GM20431 (cell line): ENCODE measurements around the gene PLAGL1.

Source experiments
- in situ Hi-C: fragments of 300-500 bp; cut with MseI, MboI; formaldehyde crosslinking; loops from one replicate; pipeline ENCODE4 v1.15.0; 2020; ENCODE audit warnings: low sequenced_read_pairs; ENCODE audit not compliant: unreplicated experiment

The PLAGL1 gene

DNA sequence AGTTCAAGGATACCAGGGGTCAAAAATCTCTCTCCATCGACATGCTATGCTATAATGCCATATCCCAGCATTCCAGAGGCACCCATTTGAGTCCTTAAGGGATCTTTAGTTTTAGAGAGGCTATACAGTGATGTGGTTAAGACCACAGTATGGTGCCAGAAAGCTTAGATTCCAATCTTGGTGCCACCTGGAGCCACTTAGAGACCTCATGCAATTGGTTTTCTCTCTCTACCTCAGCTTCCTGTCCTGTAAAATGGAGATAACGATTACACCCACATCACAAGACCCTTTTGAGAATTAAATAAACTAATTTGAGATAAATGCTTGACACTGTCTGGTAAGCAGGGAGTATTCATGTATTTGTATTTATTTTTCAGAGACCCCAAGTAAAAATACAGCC is 39.0 kb downstream of the PLAGL1 start:
- in situ Hi-C loops = no loop called here

DNA sequence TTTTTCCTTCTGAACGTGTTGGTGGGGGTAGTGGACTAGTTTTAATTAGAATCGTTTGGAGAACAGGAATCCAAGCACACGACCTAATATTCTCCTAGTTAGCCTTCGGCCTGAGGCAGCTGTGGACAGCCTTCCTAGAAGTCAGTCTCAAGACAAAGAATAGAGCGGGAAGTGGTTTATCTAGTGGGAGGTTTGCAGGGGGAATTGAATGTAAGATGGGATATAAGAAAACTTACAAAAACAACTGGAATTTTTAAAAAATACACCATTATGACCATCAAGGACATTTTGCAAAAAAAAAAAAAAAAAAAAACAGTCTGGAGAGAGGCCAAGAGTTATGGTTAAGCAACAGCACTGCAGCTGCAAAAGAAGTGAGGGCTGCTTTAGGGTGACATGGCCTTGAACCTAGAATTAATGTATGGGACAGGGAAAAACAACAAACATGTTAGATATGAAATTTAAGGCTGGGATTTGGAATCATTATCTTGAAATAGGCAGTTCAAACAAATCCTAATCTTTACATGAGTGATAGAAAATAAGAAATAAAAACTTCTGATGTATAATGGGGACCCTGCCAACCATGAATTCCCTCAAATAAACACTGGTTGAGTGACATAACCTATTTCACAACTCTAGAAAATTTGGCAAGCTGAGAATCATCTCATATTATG is 40.2 kb downstream of the PLAGL1 start:
- in situ Hi-C loops = no loop called here

DNA sequence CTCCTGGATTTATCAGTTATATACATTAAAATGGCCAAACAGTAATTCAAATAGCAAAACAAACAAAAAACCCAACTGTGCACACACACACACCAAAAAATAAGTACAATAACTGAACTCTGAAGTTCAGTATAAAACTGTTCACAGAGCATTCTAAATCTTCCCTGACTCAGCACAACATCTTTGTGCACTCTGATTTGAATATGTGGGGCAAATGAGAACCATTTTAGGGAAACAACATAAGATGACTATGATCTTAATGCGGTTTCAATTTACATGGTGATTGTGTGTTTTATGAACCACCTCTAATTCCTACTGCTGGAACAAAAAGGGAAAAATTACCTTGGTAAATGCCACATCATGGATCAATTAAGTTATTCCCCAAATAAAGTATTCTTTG is 41.7 kb downstream of the PLAGL1 start:
- in situ Hi-C loops = no loop called here

DNA sequence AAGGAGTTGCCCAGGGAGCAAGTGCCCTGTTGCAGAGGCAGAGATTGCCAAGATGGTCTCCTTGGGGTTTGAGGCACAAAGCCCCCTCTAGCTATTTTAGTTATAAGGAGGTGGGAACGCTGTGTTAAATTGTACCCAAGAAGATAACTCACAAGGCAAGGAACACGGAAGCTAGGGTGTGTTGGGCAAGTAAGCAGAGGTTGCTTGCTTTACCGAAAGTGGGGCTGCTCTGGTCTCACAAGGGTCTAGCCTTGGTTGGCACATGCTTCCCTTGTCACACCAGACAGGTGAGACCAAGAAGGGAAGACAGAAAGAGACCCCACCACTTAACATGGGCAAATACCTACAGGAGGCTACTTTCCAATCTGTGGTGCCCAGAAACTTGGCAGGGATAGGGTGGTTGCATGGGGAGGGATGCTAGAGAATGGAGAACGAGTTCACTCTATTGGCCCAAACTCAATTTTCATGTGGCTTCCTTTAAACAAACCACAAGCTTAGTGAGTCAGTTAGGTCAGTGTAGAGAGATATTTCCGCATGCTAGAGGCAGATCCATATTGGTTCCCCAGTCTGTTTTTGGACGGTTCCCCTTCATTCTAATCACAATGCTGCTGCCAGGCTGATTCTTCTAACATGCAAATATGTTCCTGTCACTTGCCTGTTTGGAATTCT is 42.4 kb downstream of the PLAGL1 start:
- in situ Hi-C loops = no loop called here

DNA sequence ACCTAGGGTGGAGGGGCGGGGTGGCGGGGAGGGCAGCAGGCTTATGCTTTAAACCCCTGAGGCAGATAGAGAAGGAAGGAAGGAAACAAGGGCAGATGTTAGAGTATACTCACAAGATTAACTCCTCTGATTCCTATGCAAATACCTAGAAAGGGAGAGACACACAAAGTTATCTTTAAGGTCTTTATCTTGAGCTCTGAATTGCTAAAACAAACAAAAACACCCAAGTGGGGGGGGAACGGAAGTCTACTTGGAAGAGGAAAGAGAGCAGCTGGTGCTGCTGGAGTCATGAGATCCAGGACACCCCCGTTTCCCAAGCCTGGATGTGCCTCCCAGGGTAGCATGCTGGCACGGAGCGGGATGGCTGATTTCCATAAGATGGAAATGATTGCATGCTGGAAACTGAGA is 43.4 kb downstream of the PLAGL1 start:
- in situ Hi-C loops = no loop called here

DNA sequence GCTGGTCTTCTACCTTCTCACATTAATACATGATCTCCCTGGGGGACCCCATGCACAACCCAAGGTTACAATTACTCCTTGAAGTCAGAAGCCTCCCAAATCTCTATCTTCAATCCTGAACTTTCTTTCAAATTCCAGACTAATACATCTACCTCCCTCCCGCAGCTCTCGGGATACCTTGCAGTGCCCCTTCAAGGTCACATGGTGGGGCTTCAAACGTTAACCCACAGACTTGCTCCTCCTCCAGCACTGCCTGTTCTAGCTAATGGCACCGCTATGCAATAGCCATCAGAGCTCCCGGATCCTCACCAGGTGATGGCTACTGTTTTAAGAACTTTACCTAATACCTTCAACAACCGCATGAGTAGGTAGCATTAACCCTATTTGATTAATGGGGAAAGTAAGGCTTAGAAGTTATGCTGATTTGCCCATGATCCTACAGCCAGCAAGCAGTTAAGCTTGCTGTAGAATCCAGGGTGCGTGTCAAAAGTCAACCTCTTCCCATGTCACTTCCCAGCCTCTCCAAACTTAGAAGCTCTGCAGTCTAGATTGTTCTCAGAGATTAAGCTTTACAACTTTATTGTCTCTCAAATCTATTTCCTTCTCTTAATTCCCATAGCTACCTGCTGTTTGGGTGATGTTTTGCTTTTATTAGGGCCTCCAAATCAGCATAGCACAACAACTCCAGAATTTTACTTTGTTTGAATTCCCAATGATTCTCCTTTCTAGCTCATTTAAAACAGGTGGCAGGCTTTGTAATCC is 44.7 kb downstream of the PLAGL1 start:
- in situ Hi-C loops = no loop called here

DNA sequence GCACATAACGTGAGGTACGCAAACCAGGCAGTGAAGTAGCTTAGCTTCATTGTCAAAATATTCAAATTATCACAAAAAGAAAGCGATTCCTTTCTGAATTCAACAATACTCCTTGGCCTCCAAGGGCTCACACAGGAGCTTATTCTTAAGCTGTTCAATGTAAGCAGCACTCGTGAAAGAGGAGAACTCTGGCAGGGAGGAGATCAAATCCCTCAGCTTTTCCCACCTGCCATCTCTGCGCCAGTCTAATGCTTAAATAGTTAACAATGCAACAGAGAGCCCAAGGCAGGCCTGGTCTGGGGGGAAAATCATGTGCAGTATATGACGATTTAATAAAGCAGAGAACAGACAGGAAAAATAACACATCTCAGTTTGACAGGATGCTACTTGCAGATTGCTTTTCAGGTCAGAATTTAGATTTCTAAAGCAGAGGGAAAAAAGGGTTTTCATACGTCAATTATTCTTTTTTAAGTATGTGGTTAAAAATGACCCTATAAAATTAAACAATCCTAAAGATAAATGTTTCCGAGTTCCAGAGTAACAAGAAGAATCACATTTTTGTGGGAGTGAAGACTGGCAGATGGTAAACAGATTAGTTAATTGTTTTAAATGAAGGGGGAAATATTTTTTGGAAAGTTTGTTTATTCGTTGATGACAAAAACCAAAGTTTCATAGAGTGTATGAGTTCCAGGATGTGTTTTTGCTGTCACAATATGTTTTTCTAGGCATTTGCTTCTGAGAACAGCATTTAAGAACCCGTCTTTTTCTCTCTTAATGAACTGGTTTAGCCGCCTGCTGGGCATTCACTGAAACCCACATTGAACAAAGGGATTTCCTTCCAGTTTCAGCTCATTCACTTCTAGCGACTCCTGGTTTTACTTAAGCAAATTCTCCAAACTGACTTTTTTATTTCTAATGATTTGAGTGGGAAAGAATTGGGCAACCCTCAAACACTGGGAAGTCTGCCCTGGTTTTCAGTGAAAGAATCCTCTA is 45.9 kb downstream of the PLAGL1 start:
- in situ Hi-C loops = no loop called here

DNA sequence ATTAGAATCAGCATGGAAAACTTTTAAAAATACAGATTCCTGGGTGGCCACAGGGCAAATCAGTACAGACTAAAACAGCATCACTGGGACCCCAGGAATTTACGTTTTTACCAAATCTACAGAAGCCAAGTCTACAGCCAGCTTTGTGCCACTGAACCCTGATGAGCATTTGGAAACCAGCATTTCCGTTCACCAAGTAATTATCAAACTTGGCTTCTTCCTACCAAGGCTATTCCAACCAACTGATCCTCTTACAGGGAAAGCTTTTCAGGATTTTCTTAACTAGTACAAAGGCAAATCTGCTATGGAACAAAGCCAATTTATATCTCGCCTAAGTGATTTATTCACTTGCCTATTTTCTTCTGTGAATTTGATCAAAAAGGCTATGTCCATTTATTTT is 47.0 kb downstream of the PLAGL1 start:
- in situ Hi-C loops = no loop called here

DNA sequence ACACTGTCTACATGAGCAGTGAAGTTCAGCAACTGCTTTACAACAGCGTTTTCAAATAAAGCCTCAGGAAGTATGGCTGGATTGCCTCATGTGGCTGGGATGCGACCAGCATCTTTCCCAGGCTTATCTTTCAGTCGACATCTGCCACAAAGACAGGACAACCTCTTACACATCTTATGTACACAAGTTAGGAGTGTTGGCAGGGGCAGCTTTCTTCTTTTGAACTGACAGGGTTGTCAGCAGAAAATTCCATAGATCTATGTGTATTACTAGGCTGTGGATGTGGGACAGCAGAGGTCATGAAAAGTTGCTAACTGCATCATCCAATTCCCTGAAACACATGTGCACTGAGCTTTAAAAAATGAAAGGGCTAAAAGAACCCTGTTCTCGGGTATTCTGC is 48.1 kb downstream of the PLAGL1 start:
- in situ Hi-C loops = no loop called here

DNA sequence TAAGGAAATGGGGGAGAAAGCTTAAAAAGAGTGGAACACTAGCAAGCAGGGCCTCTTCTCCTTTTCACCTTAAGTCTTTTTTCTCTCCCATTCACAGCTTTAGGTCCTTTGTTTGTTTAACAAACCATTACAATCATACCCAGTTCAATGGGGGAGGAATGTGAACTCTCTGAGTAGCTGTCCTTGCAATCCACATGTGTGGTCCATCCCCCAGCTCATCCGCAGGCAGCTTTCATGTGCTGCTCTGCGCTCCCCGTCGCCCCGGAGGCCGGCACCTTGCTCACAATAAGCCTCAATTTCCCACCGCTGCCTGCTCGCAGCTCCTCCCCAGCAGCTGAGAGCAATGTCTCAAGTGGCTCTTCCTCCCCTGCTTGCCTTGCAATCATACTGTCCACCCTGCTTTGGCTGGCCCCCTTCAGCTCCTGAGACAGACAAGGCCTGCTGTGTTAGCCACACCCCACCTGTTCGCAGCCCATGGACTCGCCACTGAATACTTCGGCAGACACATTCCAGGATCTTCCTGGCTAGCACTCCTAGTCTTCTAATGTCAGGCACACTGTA is 49.1 kb downstream of the PLAGL1 start:
- in situ Hi-C loops = no loop called here

DNA sequence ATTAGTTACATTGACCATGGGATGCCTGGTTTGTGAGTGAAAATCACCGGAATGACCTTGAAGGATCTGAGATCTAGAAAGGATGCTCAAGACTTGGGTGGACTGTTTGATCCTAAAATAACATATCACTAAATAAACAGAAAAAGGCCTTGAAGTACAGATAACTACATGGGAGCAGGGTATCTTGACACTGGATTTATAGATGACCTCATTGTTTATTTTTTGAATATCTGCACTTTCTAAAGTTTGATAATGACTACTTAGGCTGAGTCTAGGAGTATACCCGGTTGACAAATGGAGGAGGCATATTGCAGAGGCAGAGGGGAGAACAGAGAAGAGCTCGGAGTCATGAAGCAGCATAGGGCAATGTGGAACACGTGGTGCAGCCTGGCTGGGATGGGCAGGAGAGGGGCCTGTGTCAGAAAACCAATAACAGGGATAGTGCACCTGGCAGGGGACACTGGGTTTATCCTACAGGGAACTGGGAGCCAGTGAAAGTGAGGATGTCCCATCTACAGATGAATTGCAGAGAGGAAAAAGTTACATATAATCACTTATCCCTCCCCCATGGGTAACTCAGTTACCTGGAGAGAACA is 50.3 kb downstream of the PLAGL1 start:
- in situ Hi-C loops = no loop called here

DNA sequence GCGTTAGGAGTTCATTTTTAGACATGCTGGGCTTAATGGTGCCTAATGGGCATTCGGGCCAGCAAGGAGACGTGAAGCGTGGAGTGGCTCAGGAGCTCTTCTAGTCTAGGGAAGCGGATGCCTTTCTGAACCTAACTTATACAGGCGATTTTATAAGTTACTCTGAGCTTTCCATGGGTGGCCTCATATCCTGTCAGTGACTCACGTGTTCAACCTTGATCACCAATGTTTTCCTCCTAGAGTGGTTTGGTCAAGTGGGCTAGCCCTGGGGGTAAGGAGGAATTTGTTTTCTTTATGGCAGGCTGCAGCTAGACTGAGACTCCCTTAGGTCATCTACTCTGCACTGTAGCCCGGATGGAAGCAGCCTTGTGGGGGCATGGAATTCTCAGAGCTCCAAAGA is 52.1 kb downstream of the PLAGL1 start:
- in situ Hi-C loops = no loop called here

DNA sequence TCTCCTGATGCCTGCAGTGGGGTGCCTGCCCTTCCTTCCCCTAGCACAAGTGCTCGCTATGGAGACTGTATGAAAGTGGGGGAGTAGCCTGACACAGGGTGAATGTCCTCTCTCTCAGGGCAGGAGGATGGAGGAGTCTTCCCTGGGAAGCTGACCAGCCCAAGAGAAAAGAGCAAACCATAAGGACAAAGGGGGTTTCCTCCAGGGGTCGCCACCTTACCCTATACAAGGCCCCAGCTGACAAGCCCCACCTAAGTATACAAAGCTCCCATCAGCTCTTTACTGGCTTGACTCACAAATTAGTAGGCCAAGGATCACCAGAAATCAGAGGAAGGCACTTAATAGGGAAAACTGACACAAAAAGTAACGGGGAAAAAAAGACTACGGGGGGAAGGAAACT is 54.1 kb downstream of the PLAGL1 start:
- in situ Hi-C loops = no loop called here

DNA sequence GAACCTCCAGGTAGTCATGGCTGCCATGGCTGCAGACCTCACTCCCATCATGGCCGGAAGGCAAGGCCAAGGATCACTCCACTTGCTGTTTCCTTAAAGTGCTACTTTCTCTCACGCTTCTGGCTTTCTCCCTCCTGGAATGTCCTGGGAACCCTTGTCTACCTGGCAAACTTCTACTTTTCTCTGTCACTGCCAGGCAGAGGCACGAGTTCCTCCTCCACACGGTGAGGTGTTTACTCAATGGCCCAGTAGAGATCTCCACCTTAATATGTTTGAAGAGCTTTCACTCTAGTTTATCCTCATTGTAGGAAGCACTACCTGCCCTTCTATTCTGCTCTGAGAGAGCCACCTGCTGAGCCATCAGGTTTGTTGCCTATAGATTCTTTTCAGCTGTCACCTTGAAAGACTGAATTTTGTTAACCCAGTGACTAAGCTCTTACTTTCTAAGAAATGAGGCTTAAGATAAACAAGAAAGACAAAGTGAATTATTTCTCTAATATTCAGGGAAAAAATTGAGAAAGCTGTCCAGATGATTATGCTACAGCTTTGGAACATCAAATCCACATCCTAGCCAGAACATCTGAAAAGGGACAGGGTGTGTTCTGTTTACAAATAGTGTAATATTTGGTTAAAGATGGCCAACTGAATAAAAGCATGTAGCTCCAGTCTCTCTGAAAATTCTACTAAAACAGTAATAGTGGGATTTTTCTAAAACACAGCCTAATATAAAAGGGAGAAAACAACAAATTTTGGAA is 54.9 kb downstream of the PLAGL1 start:
- in situ Hi-C loops = no loop called here

DNA sequence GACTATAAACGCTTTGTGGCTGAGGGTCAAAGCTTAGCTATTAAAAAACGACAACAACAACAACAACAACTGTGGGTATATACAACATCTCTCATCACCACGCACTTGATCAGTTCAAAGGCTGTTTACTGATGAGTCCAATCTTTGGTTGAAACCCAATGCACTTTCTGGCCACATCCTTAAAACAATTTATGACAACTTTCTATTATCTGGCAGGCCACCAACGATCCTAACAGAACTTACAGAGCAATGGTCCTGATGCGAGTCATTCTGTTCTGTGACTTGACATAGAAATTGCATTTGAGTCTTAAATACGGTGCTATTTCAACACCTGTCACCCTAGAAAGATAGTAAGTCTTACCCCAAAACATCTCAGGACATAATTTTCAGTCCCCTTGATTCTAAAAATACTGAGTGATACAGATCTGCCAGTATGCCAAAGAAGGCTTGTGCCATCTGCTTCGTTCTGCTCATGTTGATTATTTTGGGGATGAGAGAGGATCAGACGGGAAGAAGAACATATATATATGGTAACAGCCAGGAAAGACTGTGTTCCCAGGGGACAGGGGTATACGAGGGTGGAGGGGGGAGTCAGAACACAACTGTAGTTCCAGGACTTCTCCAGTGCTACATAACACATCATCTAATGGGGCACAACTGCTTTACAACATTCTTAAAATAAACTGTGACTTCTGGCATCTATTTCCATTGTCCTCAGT is 55.8 kb downstream of the PLAGL1 start:
- in situ Hi-C loops = no loop called here

DNA sequence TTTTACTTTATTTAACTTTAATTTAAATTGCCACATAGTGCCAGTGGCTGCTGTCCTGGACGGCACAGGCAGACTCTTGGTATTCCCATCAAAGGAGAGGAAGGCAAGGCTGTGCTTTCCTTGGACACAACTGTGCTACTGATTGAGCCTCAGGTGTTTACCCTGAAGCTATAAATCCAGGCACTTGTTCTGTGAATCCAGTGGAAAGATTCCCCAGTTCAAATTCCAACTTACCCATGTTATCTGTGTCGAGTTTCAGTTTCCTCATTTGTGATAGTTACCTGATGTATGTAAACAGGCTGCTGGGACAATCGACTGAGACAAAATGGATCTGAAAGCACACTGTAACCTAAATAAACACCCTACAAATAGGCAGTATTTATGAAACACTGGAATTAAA is 57.2 kb downstream of the PLAGL1 start:
- in situ Hi-C loops = no loop called here

DNA sequence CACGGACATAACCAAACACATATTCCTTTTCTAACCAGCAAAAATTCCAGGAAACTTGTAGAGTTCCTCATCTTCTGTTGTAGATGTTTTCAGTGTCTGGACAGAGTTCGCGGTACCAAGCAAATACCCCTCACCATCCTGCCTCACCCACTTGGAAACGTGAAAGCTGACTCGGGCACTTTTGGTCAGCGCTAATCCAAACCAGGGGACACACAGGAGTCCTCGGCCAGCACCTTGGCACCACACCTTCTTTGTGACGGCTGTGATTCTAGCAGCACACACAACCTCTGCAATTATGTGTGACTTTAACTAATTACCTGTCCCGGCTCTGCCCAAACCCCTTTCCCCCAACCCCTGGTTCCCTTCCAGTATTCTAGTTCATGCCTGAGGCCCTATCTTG is 58.1 kb downstream of the PLAGL1 start:
- in situ Hi-C loops = loop anchor here (25.0 kb wide), 1 partner anchor 262 kb away; no protein-coding TSS in a partner anchor

DNA sequence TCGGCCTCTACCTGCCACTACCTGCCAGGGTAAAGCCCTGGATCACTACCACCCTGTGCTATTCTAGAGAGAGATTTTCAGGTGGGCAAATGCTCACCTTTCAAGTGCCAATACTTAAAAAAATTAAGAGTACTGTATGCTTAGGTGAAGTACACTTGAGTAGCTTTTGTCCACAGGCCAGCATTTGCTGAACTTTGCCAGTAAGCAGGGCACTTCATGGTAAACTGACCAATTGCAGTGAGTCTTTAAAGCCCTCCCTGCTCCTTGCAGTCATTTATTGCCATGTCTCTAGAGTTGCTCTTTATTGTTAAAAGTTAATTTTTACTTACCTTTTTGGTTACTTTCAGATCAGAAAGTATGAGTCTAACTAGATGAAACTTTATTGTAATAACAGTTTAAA is 58.5 kb downstream of the PLAGL1 start:
- in situ Hi-C loops = loop anchor here (25.0 kb wide), 1 partner anchor 263 kb away; no protein-coding TSS in a partner anchor
